GM19023 (cell line): ENCODE data around the gene SH3RF3.

ENCODE experiments used
- ATAC-seq: cut with Tn5 transposase; IDR thresholded peaks from one replicate; pipeline ENCODE4 v1.9.1; 2021; ENCODE audit warnings: mild to moderate bottlenecking, moderate library complexity; ENCODE audit not compliant: unreplicated experiment

Gene SH3RF3

DNA sequence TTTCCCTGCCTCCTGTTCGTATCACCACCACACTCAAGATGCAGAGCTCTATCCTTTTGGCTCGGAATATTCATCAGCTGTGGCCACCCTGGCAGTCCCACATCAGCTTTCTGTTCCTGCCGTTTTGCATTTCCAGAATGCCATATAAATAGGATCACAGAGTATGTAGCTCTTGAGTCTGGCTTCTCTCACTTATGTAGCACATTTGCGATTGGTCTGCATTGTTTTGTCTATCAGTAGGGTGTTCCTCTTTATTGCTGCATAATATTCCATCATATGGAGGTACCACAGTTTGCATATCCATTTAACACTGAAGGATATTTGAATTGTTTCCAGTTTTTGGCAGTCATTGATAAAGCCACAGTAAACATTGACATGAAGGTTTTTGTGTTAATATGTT, 104.6 kb downstream of the SH3RF3 start:
- no peak for ATAC-seq

DNA sequence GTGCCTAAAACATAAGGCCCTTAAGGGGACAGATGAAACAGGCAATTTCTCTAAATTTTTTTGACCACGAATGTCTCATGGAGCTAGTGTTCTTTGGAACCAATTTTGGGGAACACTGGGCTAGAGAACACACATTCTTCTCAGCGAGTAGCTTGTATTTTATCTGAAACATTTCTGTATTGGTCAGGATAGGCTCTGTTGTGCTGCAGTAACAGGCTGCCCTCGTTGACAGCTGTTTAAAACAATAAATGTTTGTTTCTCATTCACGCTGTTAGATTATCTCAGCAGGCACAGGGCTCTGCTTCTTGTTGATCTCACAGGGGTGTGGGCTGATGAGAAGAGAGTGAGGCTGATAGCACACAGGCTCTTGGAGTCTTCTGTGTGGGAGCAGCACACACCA, 105.3 kb downstream of the SH3RF3 start:
- ATAC-seq, result no peak

DNA sequence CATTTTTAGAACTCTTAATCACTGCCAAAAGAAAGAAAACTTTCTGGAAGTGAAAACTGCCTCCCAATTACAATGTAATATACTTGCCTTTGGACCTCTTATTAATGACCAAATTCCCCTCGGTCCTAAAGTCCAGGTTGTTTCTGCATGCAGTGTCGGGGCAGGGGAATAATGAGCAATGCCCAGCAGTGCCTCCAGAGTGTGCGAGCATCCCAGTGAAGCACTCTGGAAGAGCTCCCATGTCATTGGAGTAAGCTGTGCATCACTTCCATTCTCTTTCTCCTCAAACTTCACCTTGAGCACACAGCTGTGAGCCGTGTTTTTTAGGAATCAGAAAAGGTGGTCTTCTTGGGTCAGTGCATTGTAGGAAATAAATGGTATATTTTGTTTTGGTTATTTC, 107.1 kb downstream of the SH3RF3 start:
- ATAC-seq, result no peak

DNA sequence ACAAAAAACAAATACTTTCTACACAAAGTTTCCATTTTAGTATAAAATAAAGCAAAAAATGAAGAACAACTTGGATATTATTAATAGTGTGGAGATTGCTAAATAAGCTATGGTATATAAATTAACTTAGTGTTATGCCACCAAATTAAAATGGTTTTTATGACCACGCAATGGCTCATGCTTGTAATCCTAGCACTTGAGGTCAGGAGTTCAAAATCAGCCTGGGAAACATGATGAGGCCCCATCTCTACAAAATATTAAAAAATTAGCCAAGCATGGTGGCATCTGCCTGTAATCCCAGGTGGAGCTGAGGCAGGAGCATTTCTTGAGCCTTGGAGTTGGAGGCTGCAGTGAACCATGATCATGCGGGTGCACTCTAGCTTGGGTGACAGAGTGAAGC, 108.8 kb downstream of the SH3RF3 start:
- ATAC-seq, result no peak

DNA sequence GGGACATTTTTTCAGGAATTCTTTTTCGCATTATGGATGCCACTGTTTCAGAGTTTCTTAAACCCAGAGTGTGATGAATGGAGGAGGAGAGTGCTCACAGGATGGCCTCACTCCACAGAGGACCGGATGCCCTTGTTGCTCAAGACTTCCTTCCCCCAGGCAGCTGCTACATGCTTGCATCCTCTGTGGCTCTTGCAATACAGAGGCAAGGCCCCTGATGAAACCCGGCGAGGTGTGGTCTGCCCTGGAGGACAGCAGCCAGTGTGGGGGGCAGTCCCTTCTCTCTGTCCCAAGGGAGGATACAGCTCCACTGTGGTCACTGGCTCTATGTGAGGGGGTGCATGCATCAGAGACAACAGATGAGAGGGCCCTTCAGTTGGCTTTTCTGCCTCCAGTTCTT, 109.6 kb downstream of the SH3RF3 start:
- peak; percentile 94 for ATAC-seq

DNA sequence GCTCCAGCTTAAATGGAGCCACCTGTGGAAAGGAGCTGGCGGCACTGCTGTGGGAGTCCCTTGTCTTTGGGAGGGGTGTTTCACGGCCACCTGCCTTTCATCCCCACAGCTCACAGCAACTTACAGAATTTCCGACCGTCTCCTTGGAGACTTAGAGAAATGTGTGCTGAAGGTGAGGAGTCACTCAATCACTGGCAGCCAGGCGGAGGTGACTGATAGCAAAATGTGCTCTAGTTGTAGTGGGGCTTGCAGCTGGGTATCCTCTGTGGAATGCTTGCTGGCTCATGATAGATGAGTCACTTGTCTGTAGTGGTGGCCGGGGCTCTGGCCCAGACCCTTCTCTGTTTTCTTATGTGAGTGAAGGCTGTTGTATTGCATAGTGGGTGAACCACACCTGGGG, 110.7 kb downstream of the SH3RF3 start:
- no peak for ATAC-seq

DNA sequence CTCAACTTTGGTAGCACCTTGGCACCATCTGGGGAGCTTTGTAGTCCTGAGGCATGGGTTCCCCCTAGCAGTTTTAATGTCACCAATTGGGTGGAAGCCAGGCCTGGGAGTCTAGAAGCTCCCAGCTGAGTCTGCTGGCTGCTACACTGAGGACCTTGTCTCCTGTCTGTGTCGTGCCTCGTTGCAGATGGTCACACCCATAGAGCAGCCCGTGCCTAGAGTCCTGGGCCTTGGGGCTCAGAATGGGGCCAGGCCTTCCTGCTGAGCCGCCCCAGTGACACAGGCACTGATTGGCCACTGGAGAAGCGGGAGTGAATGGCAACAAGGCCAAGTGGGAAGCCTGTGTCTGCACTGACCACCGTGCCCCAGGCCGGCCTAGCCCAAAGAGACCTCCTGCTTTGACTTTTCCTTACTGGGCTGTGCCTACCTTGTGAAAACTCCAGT, 113.2 kb downstream of the SH3RF3 start:
- no peak for ATAC-seq

DNA sequence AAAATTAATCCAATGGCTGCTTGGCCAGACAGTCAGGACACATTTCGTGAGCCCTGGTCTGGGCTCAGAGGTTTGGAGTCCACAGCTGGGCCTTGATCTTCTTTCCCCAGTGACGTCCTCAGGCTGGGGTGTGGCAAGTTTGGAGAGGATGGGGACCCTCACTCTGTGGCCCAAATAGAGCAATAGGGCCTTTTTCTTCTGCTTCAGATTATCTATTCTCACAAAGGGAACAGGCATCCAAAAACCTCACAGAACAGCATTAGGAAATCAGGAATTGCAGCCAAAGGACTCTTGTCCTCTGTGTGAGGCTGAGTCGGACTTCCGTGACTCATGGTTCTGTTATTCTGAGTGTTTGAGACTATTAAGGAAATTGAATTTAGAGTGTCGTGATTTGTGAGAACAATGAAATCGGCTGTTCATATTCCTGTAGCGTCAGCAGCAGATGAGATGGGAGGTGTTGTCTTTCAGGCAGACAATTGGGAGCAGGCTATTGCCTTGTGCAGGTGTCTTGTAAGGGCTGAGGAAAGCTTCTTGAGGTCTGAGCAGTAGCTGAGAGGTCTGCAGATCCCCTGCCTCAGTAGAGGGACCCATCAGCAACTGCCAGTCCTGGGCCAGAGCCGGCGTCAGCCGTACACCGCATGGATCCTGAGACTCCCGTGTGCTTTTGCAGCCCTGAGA, 113.8 kb downstream of the SH3RF3 start:
- no peak for ATAC-seq

DNA sequence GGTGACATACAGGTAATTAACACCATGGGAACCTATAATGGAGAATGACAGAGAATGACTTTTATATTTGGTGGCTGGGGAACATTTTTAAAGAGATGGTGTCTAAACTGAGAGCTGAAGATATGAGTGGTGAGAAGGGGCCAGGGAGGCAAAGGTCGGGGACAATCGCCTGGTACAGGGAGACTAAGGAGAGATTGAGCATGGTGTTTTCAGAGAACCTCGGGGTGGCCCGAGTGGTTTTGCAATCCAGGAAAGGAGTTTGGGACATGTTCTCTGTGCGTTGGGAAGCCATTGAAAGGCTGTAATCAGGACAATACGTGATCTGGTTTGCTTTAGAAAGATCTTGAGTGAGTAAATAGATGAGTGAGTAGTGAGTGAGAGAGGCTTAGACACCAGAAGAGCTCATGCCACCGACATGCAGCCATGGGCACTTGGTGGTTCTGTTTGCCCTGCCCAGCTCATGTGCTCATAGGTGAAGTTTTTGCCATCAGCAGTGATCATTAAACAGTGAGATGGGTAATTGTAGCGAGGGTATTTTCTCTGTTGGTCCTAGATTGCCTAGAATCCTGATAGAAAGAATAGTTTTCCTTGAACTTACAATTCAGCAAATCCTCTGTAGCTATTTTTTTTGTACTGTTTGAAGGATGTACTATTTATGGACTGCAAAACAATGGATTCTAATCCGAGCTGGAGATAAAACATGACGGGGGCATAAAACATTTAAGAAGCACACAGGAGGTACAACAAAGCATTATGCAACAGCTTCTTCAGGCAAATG, 114.7 kb downstream of the SH3RF3 start:
- ATAC-seq, result no peak

DNA sequence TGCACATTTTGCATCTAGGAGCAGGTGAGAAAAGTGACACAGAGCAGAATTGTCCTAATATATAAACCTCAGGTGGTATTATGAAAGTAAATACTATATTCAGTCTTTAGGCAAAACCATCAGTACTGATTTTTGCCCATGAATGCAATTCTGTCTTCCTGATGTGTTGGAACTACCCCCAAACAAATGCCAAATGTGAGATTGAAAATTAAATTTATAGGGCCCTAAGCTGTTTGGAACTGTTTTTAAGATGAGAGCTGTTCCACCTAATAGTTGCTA, 115.2 kb downstream of the SH3RF3 start:
- ATAC-seq, result no peak

DNA sequence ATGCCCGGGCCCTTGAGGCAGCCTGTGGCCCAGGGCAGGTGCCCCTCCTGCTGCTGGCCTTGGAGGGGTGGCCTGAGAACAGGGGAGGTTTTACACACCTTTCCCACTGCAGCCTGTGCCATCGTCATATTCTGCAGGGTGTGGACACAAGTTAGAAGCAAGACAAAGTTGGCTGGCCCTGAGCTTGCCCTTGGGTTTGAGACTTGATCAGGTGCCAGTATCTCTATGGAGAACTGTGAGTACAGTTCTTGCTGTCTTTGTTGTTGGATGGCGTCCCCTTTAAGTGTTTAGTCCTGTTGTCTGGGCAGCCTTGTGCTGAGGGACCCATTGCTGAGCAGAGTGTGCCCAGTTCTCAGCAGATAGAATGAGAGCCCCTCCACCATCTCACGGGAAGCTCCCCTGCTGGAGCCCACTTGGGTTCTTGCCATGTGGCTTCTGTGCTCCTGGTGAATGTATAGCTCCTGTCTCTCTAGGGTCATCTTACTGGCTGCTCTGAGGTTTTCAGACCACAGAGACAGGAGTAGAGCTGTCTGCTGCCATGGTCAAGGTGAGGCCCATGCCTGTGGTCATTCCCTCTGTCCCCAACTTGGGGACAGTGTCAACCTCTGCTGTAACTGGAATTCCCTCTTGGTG, 115.9 kb downstream of the SH3RF3 start:
- no peak for ATAC-seq

DNA sequence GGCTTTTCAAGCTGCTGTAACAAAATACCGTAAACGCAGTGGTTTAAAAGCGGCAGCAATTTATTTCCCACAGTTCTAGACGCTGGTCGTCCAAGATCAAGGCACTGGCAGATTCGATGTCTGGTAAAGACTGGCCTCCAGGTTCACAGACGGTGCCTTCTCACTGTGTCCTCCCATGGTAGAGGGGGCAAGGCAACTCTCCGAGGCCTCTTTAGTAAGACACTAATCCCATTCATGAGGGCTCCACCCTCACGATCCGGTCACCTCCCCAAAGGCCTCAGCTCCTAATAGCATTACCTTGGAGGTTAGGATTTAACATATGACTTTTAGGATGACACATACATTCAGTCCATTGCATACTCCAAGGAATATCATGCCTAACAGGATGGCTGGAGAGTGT, 117.2 kb downstream of the SH3RF3 start:
- ATAC-seq, result no peak

DNA sequence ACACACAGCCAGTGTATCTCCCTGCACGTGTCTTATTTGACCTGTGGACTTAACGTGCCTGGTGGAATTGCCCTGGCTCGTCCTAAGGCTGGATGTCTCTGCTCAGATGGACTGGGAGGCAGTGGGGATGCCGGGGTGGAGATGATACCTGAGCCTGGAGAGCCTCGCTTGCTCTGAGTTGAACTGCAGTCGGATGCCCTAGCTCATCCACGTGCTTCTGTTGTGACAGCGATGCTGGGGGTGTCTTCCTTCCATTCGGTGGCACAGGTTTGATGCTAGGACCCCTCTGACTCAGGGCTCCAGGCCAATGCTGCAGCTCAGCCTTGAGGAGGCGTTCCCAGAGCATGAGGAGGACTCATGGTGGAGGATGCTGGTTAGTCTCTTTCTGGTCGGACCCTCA, 117.6 kb downstream of the SH3RF3 start:
- no peak for ATAC-seq

DNA sequence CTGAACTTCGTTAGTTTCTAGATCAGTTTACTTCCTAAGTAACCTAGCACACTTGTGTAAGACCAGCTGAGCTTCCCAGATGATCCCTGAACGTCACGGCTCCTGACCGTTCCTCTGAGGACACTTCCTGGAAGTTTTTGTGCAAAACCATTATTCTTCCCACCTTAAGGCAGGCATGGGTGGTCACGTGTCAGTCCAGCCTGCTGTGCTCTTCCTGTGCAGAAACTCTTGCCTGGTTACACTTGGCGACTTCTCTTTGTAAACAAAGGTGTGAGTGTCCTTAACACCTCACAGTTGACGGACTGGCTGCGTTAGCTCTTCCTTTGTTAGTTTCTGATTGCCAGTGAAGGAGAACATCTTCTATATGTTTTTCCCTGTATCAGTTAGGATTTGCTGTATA, 118.3 kb downstream of the SH3RF3 start:
- ATAC-seq, result no peak

DNA sequence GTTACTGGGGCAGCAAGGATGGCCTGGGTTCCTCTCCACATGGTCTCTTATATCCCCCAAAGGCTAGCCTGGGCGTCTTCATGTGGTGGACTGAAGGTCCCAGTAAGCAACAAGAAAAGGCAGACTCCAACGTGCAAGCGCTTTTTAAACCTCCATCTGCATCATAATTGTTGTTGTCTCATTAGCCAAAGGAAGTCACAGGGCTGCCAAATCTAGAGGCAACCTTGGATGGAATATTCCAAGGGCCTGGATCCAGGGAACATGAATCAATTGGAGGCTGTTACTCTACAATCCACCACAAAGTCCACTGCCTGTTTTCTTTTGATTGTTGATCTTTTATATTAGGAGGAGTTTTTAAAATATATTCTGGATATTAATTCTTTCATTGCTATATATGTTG, 118.8 kb downstream of the SH3RF3 start:
- ATAC-seq, result no peak

DNA sequence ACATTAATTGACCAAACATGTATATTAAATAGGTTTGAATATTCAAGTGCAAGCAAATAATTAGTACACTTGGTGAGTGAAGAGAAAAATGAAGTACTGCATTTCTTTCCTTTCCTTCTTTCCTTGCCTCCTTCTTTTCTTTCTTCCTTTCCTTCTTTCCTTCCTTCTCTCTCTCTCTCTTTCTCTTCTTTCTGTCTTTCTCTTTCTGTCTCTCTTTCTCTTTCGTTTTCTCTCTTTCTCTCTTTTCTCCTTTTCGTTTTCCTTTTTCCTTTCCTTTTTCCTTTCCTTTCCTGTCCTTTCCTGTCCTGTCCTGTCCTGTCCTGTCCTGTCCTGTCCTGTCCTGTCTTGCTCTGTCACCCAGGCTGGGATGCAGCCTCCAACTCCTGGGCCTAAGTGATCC, 119.6 kb downstream of the SH3RF3 start:
- no peak for ATAC-seq

DNA sequence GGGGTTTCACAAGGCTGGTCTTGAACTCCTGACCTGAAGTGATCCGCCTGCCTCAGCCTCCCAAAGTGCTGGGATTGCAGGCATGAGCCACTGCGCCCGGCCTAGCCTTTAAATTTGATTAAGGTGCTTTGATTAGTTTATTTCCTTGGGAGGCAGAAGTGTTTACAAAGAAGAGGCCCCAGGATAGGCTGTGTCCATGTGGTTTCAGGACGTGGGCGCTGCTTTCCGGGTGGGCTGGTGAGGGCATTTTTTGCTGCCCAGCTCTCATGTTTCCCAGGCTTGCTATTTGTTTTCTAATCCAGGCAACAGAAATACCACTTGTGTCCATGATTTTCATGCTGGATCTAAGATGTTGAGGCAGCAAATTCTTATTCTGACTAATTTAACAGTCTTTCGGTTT, 124.2 kb downstream of the SH3RF3 start:
- no peak for ATAC-seq

DNA sequence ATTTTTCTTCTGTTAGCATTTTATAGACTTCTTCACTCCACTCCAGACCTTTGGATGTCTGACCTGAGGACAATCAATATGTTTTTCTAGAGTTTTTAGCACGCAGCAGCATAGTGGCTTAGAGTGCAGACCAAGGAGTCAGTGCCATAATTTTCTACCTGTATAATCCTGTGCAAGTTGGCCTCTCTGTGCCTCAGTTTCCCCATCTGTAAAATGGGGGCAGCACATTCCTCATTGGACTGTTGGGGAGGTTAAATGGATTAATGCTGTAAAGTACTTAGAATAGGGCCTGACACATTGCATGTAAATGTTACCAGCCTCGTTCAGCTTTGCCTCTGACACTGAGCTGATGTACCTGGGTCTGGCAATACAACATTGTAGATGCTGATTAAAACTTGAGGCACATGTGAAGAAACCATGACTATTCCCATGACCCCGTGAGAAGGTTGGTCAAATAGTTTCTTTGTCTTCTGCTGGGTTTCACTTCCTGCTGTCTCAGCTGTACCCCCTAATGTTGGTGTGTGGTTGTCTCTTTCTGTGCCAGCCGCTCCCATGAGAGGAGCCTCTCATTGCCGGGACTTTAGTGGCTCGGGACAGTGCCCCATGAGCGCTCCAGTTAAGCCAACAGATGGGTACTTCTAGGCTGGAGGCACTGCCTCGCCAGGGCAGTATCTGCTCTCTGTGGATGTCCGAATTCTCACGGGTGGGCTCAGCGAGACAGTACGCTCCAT, 125.3 kb downstream of the SH3RF3 start:
- peak; percentile 65 for ATAC-seq

DNA sequence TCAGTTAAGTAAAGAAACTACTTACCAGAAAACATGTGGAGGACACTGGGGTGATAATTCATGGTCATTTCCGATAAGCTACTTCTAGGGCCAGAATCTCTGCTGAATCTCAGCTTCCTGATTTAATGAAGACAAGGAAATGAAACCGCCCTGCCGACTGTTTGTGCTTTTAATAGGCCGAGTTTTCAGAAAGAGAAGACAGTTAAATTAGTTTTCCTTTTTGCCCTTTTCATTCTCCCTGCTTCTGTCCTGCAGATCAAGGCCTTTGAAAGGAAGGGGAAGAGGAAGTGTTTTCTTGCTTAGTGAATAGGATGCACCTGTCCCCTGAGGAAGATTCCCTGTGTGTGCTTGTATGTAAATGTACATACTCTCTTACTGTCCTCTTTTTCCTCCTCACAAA, 126.6 kb downstream of the SH3RF3 start:
- no peak for ATAC-seq

DNA sequence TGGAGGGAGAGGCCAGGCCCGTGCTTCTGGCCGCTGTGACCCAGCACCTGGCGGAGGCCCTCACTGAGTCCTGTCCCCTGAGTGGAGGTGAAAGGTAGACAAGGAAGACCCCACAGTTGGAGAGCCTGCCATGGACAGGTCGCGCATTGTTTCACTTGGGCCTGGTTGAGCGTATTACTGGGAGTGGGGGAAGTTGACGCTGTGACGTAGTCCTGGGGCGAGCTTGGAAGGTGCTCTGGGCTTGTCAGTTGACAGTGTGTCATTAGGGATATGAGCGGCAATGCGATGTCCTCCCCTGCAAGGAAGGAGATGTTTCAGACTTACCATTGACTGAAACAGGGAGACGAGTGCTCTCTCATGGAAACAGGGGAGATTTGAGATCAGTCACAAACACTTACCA, 127.1 kb downstream of the SH3RF3 start:
- ATAC-seq, result no peak

DNA sequence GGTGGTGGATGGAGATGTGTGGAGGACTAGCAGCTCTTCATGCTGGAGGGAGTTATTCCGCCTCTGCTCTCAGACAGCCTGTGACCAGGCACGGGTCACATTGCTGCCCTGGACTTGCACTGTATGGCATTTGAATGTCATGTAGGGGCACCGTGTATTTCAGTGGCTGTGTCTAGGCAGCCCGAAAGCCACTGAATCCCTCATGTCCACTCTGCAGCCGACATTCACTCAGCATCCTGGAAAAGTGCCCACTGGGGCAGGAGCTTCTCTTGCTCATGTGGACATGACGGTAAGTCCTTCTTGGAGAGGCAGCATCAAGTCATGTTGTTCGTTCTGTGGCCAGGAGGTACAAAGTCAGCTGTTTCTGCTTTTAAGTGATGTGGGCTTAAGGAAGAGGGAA, 127.9 kb downstream of the SH3RF3 start:
- ATAC-seq, result no peak

DNA sequence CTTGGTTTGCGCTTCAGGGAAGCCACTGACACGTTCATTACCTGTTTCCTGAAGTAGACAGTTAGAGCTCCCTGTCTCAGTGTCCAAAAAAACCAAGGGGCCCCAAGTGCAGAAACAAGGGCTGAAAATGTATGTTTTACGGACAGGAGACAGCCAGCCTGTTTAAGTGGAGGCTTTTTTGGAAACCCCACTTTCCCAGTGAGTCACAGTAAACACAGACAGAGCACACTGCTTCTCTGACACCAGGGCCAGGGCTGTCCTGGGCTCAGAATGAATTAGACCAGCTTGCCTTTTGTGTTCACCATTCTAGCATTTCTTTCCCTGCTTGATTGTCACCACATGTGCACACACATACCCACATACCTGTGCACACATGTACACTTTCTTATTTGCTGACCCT, 128.6 kb downstream of the SH3RF3 start:
- no peak for ATAC-seq
